ENCODE data around the gene GTF2F1.
"Not testable (repeated sequence)": the region's sequence is repeated elsewhere in the genome, so short reads cannot be mapped to it uniquely, and the experiment has no call there.

Gene GTF2F1, protein sequence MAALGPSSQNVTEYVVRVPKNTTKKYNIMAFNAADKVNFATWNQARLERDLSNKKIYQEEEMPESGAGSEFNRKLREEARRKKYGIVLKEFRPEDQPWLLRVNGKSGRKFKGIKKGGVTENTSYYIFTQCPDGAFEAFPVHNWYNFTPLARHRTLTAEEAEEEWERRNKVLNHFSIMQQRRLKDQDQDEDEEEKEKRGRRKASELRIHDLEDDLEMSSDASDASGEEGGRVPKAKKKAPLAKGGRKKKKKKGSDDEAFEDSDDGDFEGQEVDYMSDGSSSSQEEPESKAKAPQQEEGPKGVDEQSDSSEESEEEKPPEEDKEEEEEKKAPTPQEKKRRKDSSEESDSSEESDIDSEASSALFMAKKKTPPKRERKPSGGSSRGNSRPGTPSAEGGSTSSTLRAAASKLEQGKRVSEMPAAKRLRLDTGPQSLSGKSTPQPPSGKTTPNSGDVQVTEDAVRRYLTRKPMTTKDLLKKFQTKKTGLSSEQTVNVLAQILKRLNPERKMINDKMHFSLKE

DNA sequence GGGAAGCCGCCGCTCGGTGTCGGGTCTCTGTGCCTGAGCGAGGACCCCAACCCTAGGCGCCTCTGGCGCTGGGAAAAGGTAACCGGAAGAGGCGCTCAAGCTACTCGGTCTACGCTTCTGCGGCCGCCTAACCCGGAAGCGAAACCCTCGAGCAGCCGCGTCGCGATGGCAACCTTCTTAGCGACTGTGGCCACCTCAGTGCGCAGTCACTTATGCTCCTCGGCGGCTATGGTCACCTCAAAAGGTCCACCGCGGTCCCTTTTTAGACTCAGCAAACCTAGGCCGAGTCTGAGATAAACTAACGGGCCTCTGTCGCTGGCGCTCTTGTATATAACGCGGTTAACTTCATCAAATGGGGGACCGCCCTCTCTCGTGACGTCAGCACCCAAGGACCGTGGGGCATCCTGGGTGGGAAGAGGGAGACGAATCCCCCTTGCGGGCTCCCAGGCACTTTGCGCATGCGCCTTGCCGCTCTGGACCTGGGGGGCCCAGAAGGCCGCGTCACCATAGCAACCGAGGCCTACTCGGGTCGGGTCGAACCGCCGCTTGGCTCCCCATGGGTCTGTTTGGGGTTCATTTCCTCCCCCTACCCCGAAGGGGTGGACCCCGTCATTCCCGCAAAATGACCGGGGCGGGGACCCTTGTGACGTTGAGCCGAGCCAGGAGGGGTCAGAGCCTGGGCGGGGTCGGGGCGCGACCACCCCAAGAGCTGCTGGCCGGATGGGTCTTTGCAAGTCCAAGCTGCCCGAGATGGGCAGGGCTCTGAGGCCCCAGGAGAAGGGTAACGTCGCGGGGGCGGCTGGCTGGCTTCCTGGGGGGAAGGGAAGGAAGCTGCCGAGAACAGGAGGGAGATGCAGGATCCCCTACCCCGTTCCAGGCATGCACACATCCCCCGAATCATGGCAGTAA lies at the start of gene GTF2F1:
Gene GTF2F1 (minus strand): TSS at position 91 of the 909 bp plus-strand sequence. CDS start 169 bp downstream, outside the sequence.
- DNase-seq (ENCODE audit: low spot score) = peak; percentile 99

DNA sequence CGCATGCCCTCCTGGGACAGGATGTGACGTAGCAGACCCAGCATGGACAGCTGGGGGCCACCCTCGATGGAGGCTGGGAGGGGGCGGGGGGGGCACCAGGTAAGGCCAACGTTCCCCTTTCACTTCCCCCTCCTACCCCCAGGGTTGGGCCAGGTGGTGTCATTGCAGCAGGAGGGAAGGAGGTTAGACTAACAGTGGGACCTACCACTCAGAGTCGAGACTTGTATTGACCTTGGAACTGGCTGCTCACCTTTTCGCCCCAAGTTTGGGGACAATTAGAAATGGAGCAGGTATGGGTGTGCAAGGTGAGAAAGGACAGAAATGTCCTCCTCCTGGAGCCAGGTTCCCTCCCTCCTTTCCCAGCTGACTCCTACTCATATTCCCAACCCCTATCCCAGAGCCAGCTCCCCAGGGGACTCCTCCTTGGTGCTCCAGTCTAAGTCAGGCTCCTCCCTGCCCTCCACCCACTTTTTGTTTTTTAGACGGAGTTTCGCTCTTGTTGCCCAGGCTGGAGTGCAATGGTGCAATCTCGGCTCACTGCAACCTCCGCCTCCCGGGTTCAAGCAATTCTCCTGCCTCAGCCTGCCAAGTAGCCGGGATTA lies 49.2 kb upstream of the GTF2F1 start:
- no peak for DNase-seq (ENCODE audit: low spot score)

DNA sequence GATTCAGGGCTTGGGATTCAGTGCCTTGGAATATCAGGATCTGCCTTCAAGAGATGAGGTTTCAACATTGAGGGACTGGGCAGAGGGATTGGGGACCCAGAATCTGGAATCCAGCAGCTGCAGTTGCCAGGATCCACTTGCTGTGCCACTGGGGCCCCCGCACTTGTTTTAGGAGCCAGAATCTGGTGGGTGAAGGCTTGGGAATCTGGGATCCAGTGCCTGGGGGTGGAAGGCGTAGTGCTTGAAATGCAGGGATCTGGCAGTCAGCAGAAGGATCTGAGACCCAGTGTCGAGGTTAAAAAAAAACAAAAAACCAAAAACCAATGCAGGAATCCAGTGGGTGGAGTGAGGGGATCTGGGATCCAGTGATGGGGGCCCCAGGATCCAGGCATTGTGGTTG lies 47.9 kb upstream of the GTF2F1 start:
- DNase-seq (ENCODE audit: low spot score) = no peak

DNA sequence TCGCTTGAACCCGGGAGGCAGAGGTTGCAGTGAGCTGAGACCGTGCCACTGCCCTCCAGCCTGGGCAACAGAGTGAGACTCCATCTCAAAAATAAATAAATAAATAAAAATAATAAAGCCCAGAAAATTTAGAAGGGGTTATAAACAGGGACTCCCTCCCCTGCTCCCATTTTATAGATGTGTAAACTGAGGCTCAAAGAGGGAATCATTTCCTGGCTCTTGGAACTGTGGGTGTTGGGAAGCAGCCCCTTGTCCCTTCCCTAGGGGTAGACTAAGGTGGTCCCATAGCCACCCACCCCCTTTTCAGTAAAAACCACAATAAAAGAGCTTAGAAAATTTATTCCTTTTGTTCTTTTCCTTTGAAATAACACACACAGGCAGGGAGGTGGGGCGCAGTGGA lies 46.8 kb upstream of the GTF2F1 start:
- no peak for DNase-seq (ENCODE audit: low spot score)

DNA sequence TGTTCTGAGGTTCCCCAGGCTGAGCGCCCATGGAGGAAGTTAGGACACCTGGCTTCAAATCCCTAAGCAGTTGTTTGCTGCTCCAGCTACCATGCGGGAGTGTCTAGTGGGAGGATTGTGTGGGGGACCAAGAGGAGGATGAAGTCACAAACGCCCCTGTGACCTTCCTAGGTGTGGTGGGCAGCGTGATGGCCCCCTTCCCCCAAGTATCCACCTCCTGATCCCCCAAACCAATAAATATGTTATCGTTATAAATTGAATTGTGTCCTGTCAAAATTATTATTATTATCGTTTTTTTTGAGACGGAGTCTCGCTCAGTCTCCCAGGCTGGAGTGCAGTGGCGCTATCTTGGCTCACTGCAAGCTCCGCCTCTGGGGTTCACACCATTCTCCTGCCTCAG lies 40.7 kb upstream of the GTF2F1 start, which contains the start of gene SLC25A41:
Gene SLC25A41 (minus strand): TSS at position 101 of the 400 bp plus-strand sequence. CDS start 70 bp downstream, at position 31.
- DNase-seq (ENCODE audit: low spot score) = no peak

DNA sequence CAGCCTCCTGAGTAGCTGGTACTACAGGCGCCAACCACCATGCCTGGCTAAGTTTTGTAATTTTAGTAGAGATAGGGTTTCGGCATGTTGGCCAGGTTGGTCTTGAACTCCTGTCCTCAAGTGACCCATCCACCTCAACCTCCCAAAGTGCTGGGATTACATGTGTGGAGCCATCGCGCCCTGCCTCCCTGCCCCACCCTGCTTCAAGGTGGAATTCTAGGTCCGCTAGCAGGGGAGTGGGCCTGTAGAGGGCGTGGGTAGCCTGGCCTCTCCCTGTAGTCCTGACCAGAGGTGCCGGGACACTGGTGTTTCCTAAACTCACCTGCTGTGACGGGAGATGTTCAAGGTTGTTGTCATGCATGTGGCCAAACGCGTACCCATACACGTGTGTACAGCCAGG lies 40.2 kb upstream of the GTF2F1 start:
- DNase-seq (ENCODE audit: low spot score) = no peak

DNA sequence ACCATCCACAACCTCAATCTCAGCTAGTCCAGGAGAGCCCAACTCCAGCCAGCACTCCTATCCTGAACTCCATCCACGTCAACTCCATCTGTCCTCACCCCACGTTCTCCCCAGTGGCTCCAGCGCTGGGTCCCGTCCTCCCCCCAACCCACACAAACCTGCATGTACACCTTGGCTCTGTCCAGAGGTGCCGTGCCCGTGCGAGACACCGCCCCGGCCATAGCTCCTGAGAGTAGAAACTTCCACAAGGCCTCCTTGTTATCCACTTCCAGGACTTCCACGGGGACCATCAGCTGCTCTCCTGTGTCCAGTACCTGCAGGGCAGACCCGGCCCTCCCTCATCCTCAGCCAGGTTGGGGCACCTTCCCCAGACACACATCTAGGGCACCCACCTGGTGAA lies 38.9 kb upstream of the GTF2F1 start:
- no peak for DNase-seq (ENCODE audit: low spot score)

DNA sequence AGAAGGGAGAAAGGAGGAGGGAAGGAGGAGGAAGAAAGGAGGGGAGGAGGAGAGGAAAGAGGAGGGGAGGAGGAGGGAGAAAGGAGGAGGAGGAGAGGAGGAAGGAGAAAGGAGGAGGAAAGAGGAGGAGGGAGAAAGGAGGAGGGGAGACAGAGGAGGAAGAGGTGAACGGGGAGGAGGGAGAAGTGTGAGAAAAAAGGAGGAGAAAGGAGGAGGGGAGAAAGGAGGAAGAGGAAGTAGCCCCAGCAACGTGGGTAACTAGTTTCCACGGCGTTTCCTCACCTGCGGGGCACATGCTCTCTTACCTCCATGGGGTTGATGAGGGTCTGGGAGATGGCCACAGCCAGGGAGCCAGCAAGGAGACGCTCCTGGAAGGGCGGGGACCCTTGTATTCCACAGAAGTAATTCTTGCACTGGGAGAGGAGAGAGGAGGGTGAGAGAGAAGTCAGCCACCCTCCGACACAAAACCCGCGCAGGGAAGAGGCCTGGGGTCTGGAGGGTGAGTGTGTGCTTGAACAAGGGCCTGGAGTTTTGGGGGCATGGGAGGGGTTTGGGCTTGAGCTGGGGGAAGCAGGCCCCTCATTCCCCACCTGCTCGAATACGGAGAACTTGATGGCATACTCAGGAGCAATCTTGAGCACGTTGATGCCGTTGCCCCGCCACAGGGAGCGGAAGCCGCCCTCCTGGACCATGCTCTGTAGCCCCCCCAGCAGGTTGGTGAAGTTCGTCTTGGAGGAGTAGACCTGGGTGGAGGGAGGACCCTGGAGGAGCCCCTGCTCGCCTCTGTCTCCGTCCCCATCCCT lies 36.7 kb upstream of the GTF2F1 start:
- DNase-seq (ENCODE audit: low spot score) = no peak

DNA sequence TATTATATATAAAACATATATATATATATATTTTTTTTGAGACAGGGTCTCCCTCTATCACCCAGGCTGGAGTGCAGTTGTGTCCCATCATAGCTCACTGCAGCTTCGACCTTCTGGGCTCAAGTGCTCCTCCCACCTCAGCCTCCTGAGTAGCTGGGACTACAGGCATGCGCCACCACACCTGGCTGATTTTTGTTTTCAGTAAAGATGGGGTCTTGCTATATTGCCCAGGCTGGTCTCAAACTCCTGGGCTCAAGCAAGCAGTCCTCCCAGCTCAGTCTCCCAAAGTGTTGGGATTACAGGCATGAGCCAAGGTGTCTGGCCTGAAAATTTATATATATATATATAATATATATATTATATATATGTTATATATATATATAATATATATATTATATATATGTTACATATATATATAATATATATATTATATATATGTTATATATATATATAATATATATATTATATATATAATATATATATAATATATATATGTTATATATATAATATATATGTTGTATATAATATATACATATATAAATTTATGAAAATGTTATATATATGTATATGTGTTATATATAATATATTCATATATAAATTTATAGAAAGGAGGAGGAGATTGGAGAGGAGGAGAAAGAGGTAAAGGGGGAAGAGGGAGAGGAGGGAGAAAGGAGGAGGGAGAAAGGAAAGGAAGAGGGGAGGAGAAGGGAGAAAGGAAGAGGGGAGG lies 35.9 kb upstream of the GTF2F1 start:
- not testable (repeated sequence) for DNase-seq (ENCODE audit: low spot score)

DNA sequence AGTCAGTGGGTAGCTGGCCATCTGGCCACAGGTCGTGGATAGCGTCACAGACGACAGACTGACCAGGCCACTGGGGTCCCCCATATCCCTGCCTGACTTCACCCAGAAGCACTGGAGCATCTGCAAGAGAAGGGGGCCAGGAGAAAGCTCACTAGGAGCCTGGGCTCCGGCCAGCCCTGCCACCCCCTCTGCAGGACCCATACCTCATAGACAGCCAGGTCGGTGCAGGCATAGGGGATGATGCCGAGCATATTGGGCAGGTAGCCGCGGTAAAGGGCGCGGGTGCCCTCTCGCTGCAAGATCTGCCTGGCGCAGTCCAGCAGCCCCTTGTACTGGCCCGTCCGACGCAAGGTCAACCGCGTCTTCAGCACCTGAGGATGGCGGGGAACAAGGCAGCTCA lies 34.2 kb upstream of the GTF2F1 start:
- DNase-seq (ENCODE audit: low spot score) = no peak

DNA sequence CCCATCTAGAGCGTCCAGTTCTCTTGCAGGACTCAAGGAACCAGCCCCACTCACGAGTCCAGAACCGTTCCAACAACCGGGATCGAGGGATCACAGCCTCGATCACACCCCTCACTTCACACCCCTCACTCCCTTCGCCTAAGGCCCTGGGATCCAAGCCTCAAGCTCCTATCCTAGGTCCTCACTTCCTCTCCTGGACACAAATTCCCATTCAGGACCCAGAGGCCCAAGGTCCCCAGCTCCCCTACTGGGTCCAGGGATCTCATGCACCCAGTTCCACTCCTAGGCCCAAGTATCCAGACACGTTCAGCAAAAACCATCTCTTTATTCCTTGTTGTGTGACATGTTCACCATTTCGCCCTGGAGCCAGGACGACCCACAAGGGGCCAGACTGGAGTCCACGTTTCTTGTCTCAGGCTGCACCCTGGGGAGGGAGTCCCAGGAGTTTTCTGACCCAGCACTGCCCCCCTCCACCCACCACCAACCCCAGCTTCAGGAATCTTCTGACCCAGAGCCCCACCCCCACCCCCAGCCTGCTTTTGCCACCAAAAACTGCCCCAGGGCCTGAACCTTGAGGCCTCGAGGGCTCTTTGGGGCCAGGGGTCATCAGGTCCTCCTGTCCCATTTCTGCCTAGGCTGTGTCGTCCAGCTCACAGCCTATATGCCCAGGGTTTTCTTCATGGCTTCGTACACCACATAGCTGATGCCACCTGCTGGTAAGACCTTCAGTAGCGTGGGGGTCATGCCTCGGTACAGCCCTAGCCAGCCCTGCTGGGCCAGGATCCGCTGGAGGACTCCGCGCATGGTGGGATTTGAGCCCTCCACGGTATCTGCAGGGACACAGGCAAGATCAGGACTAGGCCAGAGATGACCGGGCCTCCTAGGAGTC lies 33.0 kb upstream of the GTF2F1 start:
- no peak for DNase-seq (ENCODE audit: low spot score)

DNA sequence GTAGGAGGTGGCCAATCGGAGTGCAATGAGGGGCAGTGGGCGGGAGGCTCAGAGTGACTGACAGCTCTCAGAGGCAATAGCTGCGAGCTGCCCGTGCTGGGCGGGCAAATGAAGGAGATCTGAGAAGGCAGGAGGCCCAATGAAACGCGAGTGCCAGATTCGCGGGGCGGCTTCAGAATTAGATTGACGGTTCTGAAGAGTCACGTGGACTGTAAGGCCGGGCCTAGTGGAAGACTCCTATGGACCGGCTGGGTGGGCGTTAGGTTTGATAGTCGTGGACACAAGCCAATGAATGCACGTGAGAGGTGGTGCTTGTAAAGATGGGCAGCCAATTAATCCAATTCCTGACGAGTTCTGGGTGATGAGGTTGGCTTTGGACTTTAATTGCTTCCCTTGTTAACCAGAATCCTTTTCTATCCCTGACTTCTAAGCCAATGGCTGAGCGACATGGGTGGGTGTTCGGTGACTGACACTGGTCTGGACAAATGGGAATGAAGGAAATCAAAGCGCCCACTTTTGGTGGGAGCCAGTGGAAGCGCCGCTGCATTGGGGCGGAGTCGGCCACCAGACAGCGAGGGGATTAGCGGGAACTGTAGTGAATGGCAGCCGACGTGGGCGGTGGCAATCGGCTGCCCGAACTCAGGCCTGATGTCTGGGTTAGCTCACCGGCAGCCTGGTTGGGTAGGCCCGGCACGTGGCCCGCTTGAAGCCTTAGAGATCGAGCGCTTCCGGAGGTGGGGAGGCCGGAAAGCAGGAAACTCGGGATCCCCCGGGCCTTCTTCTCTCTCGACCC lies 32.2 kb upstream of the GTF2F1 start:
- DNase-seq (ENCODE audit: low spot score) = peak; percentile 98

DNA sequence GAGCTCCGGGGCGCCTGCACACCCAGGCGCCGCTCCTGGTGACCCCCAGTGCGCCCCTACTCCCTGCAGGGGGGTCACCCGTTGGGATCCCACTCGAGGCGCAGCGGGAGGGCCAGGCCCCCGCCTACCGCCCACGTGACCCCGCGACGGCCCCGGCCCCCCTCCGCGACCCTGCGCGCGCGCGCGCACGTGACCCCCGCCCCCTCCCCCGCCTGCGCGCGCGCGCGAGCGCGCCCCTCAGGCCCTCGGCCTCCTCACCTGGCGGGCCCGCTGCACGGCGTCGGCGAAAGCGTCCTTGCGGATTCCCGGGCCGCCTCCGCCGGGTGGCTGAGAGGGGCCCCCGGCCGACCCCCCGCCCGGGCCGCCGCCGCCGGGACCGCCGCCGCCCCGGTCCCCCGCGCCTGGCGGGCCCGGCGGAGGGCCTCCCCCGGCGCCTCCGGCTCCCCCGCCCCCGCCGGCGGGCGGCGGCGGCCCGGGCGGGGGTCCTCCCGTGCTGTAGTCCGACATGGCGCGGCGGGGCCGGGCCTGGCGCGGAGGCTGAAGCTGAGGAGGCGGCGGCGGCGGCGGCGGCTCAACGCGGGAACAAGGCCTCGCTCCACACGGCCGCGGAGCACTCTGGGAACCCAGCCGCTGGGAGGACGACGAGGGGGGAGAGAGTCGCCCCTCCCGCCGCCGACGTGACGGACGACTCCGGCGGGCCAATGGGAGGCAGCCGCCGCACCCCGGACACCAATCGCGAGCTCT lies 31.4 kb upstream of the GTF2F1 start, which contains the start of gene KHSRP:
Gene KHSRP (minus strand): TSS at position 617 of the 744 bp plus-strand sequence. CDS start 110 bp downstream, at position 507.
- DNase-seq (ENCODE audit: low spot score) = peak; percentile 51

DNA sequence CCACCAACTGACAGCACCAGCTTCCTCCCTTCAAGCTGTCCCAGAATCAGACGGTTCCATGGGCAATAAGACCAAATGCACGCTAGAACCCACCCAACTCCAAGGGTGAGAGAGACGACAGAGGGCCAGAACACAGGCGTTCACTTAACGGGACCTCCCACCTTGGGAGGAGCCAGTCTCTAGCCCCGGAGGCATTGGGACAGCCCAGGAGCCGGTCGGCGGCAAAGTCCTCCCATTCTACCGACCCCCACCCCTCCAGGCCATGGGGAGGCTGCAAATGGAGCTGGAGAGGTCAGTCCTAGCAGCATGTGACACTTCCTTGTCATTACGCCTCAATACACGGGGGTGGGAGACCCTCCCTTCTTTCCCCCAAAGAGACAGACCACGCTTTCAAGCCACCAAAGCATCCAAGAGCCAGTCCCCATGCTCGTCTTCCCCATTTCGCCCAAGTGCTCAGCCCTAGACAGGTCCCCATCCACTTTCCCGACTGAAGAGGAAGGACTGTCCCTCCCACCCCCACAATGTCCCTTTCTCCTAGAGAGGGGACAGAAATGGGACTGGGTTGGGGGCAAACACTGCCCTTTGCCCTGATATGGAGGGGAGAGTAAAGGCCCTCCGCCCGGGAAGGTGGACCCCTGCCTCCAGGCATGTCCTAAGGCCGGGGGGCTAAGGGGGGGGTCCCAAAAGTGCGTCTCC lies 30.7 kb upstream of the GTF2F1 start:
- DNase-seq (ENCODE audit: low spot score) = peak; percentile 79

DNA sequence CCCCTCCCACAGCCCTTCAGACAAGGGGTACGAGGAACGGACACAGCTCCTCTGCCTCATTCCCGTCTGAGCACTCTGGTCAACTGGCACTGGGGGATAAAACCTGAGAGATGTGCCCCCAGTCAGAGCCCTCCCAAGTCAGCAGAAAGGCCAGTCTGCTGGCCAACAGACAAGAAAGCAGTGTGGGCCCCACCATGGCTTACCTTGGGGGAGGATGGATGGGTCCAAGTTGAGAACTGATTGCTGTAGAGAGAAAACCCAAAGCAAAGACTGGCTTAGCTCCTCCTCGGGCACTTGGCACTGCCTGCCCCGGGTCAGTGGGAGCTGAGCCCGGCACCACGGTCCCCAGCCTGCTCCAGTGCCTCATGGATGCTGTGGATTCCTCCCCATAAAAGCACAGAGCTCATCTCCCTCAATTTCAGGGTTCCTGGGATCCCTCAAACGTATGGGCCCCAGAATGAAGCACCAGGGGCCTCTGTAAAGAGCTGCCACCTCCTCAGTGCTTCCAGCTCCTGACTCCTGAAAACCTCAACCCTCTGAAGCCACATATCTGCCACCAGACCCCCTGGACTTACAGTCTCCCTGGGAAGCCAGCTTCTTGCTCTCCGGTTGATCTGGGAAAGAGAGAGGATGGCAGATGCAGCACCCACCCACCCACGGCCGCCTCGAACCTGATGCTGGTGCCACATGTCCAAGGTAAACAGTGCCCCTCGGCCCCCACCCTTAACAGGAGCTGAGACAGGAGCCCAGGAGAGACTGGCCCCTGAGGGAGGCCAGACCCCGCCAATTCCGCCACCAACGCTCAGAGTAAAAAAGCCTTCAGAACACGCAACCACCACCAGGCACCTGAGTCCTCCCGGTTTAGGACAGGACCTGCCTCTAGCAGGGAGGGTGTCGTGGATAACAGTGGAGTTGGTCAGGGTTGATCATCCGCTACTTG lies 28.4 kb upstream of the GTF2F1 start:
- DNase-seq (ENCODE audit: low spot score) = no peak

DNA sequence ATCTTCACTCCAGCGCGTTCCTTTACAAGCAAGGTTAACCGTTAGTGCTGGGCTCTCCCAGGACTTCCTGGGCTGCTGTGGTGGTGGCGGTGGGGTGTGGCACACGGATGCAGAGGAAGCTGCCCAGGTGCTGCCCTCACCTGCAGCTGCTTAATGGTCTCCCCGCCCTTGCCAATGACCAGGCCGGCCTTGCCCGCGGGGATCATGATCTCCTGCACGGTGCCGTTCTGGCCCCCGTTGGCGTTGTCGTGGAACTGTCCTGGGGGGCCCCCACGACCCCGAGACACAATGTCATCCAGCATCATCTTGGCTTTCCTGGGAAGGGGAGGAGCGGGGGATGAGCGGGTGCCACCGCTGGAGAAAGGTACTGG lies 25.6 kb upstream of the GTF2F1 start:
- no peak for DNase-seq (ENCODE audit: low spot score)
